Measurements from ENCODE around the gene PARVG. TPM values are rescaled to one million over a fixed set of nuclear protein-coding genes. Genes with fewer than 3 reads are reported as not detected.

PARVG gene
- total RNA-seq, 1 donor = 87.6 TPM

DNA sequence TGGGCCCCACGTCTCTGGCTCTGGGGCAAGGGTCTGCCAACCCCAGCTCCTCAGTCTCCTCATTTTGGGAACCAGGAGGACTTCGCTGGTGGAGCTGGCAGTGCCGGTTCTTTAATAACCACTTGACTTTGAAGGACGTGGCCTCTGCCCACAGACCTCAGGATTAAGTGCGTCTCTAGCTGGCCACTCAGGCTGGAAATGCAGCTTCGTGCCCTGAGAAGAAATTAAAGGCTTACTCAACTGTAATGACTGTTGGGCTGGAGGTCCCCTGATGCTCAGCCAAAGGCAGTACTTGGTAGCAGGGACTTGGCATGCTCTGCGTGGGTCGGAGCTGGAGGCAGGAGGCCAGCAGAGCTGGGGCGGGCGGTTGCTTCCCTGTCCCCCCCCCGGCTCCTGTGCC, 16.7 kb upstream of the PARVG start:
- no peak overlapping the region for H3K4me3 ChIP-seq (ENCODE audit: low read length)
- H3K4me1 ChIP-seq (ENCODE audit: insufficient read depth, low read length) = peaks cover 11% of the 10 kb centered on the region

DNA sequence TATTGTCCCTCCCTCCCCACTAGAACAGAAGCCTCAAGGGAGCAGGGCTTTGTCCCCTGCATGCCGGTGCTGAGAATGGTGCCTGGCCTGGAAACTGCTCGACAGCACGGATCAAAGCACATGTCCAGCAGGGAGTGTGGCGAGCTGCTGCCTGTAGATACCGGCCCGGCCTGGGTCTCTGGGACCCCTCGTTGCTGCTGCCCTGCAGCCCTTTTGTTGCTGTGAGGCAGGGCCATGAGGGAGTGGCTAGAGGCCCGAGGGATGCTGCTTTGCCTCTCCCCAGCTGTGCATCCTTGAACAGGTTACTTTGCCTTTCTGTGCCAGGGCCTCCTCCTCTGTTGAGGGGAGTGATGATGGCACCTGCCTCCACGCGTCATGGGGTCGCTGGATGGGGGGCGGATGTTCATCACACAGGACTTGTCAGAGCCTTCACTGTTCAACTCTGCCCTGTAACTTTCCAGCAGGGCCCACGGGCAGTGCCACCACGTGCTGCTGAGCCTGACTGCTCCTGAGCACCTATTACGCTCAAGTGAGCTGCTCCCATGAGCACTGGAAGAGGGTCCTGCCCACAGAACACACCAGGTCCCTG, 15.3 kb upstream of the PARVG start:
- peaks cover 7% of the 10 kb centered on the region for H3K4me1 ChIP-seq (ENCODE audit: insufficient read depth, low read length)
- no peak overlapping the region for H3K4me3 ChIP-seq (ENCODE audit: low read length)
- no peaks in the 10 kb centered on the region for H3K9me3 ChIP-seq (ENCODE audit: low read depth, low read length)
- H3K27me3 ChIP-seq (ENCODE audit: insufficient read depth, low read length) = no peaks in the 10 kb centered on the region

More for the DNA sequence above, 16.7 kb upstream of the PARVG start:
- Histone ChIP-seq H3K27me3 (ENCODE audit: insufficient read depth, low read length) (no peaks in the 10 kb centered on the region), H3K9me3 (ENCODE audit: low read depth, low read length) (no peaks in the 10 kb centered on the region)

DNA sequence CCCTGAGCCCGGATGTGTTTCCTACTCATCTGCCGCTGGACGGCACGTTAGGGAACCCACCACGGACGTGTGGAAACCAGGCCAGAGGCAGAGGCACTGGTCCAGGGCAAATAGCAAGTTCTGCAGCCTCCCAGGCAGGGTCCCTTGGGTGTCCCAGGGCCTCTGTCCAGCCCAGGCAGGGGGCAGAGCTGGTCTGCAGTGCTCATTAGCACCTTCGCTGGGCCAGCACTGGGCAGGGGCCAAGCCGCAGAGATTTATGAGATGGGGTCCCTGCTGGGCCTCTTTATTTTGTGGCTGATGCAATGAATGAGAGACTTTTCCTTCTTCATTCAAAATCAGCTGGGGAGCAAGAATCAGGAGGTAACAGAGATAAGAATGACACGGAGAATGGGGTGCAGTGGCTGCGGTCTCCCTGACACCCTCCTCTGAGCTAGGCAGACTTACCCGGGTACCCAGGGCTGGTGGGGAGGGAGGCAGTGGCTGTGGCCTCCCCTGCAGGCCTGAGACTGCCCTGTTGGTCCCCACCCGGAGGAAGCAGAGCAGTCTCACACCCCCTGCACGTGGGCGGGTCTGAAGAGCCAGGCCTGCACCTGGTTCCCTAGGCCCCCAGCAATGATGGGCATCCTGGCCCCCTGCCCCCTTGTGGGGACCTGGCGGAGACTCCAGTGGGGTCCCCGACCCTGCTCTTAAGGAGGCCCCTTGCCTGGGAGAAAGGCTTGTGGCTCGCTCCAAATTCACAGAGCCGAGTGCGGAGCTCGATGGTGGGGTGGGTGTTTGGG, 14.0 kb upstream of the PARVG start:
- Histone ChIP-seq H3K9me3 (ENCODE audit: low read depth, low read length) (no peaks in the 10 kb centered on the region), H3K4me1 (ENCODE audit: insufficient read depth, low read length) (peaks cover 5% of the 10 kb centered on the region), H3K4me3 (ENCODE audit: low read length) (no peak overlapping the region), H3K27me3 (ENCODE audit: insufficient read depth, low read length) (no peaks in the 10 kb centered on the region)

DNA sequence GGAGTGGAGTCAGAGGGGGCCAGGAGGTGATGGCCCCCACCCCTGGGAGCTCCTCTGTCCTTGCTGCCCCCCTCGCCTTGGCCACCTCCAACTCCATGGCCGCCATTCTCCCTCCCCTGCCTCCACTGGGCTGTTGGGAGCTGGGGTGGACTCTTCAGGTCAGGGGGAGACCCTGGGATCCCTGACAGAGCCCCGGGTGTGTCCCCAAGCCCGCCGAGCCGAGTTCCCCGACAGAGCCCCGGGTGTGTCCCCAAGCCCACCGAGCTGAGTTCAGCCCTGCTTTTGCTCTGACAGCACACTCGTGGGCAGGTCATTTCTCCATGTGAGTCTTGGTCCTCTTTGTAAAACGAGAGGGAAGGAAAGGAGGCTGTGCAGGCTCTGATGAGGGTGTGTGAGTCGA, 13.2 kb upstream of the PARVG start:
- H3K4me3 ChIP-seq (ENCODE audit: low read length) = no peak overlapping the region
- no peaks in the 10 kb centered on the region for H3K9me3 ChIP-seq (ENCODE audit: low read depth, low read length)
- H3K27me3 ChIP-seq (ENCODE audit: insufficient read depth, low read length) = no peaks in the 10 kb centered on the region
- peaks cover 12% of the 10 kb centered on the region for H3K4me1 ChIP-seq (ENCODE audit: insufficient read depth, low read length)

DNA sequence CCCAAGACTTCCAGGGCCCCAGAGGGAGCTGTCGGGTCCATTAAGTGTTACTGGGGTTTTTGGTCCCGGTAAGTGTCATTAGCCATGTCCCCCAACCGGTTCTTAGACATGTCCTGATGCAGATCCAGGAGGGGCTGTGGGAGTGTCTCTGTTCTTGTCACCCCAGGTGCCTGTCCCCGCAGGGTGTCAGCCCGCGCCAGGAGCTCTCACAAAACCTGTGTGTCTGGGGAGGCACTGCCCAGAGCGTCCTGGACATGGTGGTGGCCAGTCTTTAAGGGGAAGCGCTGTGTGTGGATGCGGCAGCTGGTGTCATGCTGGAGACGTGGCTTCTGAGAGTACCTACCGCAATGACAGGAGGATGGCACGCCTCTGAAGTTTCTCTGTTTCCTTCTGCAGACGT, 12.5 kb upstream of the PARVG start:
- Histone ChIP-seq H3K27me3 (ENCODE audit: insufficient read depth, low read length) (no peaks in the 10 kb centered on the region), H3K4me3 (ENCODE audit: low read length) (no peak overlapping the region), H3K4me1 (ENCODE audit: insufficient read depth, low read length) (peaks cover 20% of the 10 kb centered on the region), H3K9me3 (ENCODE audit: low read depth, low read length) (no peaks in the 10 kb centered on the region)

DNA sequence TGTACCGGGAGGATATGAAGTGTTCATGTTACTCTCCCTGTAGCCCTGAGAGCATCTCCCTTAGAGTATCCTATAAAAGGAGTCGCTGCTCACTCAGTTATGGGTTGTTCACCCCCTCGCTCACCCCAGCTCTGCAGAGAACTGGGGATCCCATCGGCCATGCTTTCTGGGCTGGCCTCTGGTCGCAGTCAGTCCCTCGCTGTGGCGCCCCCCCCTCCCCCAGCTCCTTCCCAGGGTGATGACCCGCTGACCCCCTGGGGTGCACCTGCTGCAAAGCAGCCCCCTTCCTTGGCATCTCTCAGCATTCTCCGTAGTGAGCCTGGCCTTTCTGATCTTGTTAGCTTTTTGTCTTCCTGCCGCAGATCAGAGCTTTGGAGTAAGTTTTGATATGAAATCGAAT, 10.3 kb upstream of the PARVG start:
- Histone ChIP-seq H3K27me3 (ENCODE audit: insufficient read depth, low read length) (no peaks in the 10 kb centered on the region), H3K9me3 (ENCODE audit: low read depth, low read length) (no peaks in the 10 kb centered on the region), H3K4me1 (ENCODE audit: insufficient read depth, low read length) (peaks cover 34% of the 10 kb centered on the region), H3K4me3 (ENCODE audit: low read length) (no peak overlapping the region)

DNA sequence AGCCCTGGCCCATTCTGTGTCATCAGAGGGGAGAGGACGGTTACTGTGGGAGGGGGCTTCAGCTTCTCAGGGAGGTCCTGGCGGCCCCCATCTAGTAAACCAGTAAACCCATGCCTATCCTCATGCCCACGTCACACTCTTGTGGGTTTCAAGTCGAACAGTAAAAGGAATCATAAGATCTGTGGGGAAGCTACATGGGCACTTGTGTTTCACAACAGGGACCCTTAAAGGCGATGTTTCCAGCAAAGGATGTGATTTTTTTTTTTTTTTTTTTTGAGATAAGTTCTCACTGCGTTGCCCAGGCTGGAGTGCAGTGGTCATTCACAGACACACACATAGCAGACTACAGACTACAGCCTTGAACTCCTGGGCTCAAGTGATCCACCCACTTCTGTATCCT, 9.2 kb upstream of the PARVG start:
- H3K9me3 ChIP-seq (ENCODE audit: low read depth, low read length) = no peaks in the 10 kb centered on the region
- peaks cover 34% of the 10 kb centered on the region for H3K4me1 ChIP-seq (ENCODE audit: insufficient read depth, low read length)
- no peaks in the 10 kb centered on the region for H3K27me3 ChIP-seq (ENCODE audit: insufficient read depth, low read length)
- no peak overlapping the region for H3K4me3 ChIP-seq (ENCODE audit: low read length)

DNA sequence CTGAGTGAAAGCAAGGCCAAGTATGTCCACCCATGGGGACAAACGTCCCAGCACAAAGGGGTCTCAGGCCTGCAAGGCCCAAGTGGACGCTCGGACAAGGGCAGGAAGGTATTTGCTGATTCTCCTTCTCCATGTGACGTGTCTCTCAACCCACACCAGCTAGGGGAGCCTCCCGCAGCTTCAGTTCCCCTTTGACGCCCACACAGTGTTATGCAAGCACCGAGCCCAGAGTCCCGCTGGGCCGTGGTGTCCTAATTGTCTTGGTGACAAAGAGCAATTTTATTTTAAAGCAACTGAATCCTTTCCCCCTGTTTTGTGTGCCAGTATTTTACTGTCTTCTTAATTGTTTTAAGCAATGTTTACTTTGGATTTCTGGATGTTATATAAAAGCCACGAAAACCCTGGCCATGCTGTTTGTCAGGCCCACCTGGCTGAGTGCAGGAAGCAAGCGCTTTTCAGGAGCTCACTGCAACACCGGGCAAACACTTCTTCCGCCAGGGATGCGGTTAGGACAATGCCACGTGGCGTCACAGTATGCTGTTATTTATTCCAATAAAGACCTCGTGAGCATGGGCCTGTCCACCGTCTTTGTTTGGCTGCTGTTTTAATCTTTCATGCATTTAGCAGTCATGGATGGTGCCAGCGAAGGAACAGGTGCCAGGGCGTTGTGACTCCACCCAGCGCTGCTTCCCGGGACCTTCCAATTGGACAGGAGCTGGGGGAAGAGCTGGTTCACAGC, 8.2 kb upstream of the PARVG start:
- Histone ChIP-seq H3K27me3 (ENCODE audit: insufficient read depth, low read length) (no peaks in the 10 kb centered on the region), H3K4me1 (ENCODE audit: insufficient read depth, low read length) (peaks cover 34% of the 10 kb centered on the region), H3K9me3 (ENCODE audit: low read depth, low read length) (no peaks in the 10 kb centered on the region), H3K4me3 (ENCODE audit: low read length) (no peak overlapping the region)

DNA sequence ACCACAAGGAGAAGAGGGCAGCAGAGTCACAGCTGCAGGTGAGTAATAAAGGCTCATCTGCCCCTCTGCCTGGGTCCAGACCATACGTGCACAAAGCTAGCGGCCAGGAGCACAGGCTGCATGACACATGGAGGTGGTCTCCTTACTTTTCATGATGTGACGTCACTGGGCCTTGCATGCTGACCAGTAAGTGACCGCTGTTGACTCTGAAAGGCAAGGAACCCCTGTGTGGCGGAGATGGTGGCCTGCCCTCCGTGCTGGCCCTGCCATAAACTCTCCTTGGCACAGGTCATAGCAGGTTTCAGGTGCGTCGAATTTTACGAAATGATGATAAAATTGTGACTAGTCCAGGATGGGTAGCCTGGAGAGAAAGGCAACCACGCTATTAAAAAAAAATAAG, 7.6 kb upstream of the PARVG start:
- H3K9me3 ChIP-seq (ENCODE audit: low read depth, low read length) = no peaks in the 10 kb centered on the region
- H3K4me3 ChIP-seq (ENCODE audit: low read length) = no peak overlapping the region
- H3K27me3 ChIP-seq (ENCODE audit: insufficient read depth, low read length) = no peaks in the 10 kb centered on the region
- peaks cover 34% of the 10 kb centered on the region for H3K4me1 ChIP-seq (ENCODE audit: insufficient read depth, low read length)

DNA sequence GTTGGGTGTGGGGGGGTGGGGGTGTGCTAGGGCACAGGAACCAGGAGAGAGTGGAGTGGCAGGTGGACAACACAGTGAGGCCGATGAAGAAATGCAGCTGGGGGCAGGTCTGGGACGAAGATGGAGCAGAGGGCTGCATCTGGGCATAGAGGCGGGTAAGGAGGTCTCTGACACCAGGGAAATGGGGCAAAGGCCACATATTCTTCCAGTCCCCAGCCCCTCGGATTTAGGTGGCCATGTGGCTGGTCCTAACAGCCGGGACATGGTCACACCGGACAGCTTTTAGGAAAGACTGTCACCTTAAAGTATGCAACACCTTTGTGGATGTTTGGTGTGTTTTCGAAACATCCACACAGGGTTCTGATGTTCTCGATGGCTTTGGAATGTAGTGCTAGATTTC, 5.0 kb upstream of the PARVG start:
- no peaks in the 10 kb centered on the region for H3K27me3 ChIP-seq (ENCODE audit: insufficient read depth, low read length)
- H3K9me3 ChIP-seq (ENCODE audit: low read depth, low read length) = no peaks in the 10 kb centered on the region
- no peak overlapping the region for H3K4me3 ChIP-seq (ENCODE audit: low read length)
- H3K4me1 ChIP-seq (ENCODE audit: insufficient read depth, low read length) = peaks cover 46% of the 10 kb centered on the region

DNA sequence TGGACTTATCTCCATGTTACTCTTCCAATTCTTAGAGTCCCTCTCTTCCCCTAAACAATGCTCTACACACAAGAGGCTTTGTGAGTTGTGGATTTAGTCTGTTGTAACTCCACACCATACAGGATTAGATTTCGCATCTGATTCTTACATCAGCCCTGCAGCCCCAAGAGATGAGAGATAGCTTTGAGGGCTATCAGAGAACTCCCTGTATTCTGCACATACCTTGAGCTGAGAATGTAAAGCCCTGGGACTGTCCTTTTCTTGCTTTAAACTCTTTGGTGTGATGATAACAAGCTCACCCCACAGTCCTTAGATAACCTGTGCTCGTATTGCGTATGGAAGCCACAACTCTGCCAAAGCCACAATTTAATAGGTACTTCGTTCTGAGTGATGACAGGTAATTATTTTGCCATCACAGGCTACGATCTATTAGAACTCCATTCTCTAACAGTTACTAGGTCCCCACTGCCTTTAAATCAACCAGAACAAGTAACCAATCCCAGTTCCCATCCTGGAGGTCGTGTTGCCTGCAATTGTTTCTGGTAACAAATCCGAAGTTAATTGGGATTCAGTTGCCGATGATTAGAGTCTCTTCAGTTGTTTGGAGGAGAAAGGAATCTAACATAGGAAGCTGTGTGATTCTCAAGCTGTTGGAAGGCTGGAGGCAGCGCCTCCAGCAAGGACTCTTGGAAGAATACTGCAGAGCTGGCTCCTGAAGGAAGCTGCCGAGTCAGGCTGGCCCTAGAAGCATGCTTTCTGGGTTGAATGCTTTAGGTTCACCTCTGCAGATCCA, 1.3 kb upstream of the PARVG start:
- H3K4me3 ChIP-seq (ENCODE audit: low read length) = no peak overlapping the region
- peaks cover 38% of the 10 kb centered on the region for H3K4me1 ChIP-seq (ENCODE audit: insufficient read depth, low read length)

DNA sequence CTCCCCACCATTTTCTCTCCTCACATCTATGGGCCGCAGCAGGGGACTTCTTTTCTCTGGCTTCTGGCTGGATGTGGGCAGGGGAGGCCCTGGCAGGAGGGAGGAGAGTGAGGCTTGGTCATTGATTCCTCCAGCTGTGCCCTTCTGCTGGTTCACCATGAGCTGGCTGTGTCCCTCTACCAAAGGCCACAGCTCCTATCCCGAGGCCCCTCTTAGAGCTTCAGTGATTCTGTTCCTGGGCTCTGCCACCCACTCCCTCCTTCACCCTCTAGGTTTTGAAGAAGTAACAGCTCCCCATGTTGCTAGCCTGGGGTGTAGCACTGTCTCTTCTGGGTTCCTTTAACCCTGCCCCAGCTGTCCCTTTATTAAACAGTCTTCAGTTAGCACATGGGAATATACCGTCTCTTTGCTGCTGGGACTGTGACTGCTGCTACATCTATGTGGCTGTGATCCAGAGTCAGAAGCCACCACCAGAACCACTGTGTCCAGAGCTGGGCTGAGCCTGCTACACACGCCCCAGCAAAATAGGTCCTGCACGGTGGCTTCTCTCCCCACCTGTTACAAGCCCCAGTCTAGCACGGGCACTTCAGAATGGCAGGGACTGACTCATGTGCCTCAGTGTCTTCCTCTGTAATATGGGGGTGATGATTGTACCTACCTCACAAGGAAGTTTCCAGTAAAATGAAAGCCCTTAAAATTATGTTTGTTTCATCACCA, 578 bp upstream of the PARVG start:
- peaks cover 35% of the 10 kb centered on the region for H3K4me1 ChIP-seq (ENCODE audit: insufficient read depth, low read length)
- H3K4me3 ChIP-seq (ENCODE audit: low read length) = no peak overlapping the region
- H3K9me3 ChIP-seq (ENCODE audit: low read depth, low read length) = no peaks in the 10 kb centered on the region

More for the DNA sequence above, 1.3 kb upstream of the PARVG start:
- H3K27me3 ChIP-seq (ENCODE audit: insufficient read depth, low read length) = no peaks in the 10 kb centered on the region
- no peaks in the 10 kb centered on the region for H3K9me3 ChIP-seq (ENCODE audit: low read depth, low read length)

DNA sequence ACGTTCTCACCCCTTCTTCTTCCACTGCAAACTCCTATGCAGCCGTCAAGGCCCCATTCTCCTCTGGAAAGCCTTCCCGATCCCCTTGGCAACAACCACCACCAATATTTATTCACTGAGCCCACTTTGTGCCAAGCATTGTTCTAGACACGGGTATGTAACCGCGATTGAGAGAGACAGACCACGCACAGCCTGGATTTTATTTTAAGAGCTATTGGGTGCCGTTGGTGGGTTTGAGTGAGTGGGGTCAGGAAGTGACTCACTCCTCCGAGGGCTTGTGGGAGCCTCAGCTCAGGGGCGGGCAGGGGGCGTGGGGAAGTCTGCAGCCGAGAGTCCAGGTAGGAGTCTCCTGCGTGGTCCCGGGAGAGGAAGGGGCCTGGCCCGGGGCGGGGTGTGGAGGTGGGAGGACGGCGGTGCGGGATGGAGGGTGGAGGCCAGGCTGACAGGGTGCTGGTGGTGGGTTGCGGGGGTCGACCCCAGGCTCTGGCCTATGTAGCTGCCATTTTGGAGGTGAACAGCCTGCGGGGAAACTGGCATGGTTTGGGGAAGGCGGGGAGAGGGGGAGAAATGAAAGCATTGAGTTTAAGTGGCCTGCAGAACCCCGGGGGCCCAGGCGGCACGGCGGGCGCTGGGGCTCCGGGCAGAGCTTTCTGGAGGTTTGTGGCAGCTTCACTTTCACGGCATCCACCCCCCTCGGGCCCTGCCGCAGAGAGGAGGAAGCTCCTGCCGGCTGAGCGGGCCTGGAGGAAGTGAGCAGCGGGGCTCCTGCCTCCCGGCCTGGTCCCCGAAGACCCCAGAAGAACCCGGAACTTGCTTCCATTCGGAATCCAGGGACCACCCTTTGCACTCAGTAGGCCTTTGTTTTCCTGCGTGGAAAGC, 547 bp downstream of the PARVG start:
- Histone ChIP-seq H3K9me3 (ENCODE audit: low read depth, low read length) (no peaks in the 10 kb centered on the region), H3K4me1 (ENCODE audit: insufficient read depth, low read length) (peaks cover 35% of the 10 kb centered on the region), H3K4me3 (ENCODE audit: low read length) (peak overlapping the region; percentile 72), H3K27me3 (ENCODE audit: insufficient read depth, low read length) (no peaks in the 10 kb centered on the region)

More for the DNA sequence above, 578 bp upstream of the PARVG start:
- no peaks in the 10 kb centered on the region for H3K27me3 ChIP-seq (ENCODE audit: insufficient read depth, low read length)

Data from mononuclear cell (primary cell).